Measurements from ENCODE around the gene NIPAL3.
"Not testable (repeated sequence)": the region's sequence is repeated elsewhere in the genome, so short reads cannot be mapped to it uniquely, and the experiment has no call there.

NIPAL3 gene

DNA sequence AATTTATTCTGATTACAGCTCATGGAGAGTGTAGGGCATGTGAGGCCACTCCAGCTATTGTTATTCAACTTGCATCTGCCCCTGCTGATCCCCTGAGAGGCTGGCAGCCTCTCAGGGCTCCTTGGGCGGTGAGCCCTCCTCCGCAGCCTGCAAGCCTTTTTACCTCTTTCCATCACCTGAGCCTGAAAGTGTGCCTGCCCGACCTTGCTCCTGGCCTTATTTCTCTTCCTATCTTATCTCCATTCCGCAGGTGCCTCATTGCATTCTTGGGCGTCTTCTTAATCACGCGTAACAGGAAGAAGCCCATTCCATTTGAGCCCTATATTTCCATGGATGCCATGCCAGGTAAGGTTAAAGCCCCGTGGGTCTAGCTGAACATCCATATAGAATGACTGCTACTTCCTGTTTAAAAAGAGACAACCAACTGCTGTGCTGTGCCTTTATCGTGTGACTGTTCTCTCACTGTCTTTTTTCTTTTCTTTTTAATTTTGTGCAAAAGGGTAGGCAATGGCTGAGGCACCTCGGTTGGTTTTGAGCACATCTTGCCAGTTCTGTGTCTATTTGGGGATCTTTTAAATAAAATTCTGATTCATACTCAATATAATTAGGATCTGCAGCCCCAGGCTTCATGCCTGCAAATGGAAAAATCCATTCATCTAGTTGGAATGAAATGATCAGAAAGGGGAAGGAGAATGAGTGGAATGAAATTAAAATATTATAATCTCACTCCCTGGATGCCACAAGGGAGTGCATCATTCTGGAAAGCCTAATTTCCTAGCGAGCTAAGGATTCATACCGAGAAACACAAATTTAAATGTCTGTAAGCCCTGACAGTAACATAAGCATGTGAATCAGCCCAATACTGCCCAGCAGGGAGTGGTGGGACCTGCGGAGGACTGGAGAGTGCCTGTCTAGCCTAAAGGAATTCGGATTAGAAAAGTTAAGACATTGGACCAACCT lies 48.5 kb downstream of the NIPAL3 start:
- peak; percentile 43 for DNase-seq

DNA sequence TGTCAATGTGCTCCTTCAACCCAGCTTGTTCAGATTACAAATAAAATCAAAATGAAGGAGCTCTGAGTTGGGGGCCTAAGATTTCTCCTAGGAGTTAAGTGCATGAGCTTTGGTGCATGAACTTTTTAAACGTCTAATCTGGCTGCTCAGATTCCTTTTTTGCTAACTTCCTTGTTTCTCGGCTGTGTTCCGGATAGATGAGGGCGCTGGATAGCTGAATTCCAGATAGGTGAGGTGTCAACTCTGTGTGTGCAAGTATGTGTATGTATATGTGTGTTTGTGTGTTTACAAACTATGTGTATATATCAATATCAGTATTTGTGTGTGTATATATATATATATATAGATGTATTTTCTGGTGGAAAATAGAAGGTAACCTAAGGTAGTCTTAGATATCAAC lies 49.5 kb downstream of the NIPAL3 start:
- DNase-seq, result no peak

DNA sequence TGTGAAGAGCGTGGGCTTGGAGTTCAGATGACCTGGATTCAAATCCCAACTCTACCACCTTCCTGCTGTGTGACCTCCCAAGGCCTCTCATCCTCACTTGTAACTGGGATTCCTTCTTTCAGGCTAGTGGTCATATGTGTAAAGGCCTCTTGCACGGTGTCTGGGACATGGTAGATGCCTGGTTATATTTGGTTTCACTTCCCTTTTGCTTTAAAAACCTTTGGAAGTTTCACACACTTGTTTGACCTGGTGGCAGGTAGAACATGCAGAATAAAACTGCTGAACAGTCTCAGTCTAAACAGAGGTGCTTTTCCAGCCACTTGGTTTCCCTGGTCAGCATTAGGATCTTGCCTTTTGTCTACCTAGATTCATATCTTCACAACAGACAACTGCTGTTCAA lies 50.0 kb downstream of the NIPAL3 start:
- no peak for DNase-seq

DNA sequence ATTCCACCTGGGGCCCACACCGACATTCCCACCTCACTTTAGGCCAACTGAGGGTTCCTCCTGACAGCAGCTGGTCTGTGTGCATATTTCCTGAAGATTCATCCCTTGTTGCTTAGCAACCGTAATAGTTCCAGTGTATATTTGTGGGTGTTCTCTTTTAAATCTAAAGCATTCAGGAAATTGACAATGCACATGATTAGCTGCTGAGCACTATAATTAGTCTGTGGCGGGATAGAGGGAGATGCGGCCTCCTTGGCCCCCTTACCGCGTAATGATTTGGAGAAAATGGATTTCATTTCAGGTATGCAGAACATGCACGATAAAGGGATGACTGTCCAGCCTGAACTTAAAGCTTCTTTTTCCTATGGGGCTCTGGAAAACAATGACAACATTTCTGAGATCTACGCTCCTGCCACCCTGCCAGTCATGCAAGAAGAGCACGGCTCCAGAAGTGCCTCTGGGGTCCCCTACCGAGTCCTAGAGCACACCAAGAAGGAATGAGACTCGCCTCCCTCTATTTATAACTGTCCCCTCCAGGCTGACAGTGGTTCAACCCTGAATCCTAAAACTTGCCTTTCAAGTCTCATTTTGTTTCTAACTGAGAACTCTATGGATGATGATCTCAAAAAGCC lies 53.2 kb downstream of the NIPAL3 start:
- DNase-seq, result no peak

DNA sequence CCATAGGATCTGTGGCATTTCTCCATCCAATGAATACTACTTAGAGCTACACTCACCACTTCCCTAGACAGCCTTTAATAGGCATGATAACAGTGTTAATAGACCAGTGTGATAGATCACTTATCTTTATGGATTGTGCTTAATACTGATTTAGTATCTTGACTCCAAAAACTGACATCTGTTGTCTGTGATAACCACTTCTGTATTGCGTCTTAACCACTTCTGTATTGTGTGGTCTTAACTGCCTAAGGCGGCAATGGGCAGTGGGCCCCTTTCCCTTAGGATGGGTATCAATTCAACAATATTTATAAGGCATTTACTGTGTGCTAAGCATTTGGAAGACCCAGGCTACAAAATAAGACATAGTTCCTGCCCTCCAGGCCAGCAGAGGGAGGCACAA lies 55.0 kb downstream of the NIPAL3 start:
- DNase-seq, result no peak

DNA sequence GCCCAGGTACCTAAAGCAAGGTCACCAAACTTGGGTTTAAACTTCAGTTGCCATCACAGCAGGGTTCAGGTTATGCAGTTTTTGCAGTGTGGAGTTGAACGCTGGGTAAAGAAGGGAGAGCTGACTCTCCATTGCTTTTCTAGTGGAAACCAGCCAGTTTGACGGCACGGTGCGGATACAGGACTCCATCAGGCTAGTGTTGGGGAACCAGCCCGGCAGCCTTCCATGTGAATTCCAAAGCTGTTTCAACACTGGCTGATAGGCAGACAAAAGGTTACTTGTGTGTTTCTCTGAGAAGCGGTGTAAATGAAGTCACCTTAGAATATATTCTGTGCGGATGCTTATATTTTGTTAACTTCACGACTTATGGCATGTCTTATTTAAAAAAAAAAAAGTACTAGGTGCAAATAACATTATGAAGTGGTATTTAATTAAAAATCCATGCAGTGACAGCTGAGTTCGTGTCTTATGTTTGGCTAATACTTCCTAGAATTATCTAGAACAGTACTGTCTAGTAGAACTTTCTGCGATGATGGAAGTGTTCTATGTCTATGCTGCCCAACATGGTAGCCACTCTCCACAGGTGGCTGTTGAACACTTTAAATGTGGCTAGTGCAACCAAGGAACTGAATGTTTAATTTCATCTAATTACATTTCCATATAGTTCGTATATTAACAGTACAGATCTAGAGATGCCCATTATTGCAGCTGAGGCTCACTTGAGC lies 57.1 kb downstream of the NIPAL3 start:
- DNase-seq, result no peak

DNA sequence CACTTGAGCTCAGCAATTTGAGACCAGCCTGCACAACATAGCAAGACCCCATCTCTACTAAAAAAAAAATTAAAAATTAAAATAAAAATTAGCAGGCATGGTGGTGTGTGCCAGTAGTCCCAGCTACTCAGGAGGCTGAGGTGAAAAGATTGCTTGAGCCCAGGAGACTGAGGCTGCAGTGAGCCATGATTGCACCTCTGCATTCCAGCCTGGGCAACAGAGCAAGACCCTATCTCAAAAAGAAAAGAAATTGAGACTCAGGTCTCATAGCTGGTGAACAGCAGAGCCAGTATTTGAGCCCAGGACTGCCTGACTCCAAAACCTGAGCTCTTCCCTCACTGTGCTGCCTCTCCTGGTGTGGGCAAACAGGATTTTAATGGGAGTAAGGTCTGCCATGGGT lies 58.6 kb downstream of the NIPAL3 start:
- DNase-seq, result no peak

DNA sequence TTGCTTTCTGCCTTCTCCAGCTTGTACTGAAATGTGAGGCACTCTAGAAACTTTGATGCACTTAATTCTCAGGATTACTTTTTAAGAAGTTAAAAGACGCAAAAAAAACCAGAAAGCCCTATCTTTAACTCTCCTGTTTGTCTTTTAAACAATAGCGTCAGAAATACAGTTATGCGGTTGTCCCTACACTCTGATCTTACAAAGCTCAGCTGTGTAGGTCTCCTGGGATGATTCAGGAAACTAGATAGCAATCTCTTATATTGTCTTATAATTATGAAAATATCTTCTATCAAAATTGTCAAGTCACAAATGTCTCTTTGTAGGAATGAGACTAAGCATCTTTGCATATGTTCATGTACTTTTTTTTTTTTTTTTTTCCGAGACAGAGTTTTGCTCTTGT lies 60.1 kb downstream of the NIPAL3 start:
- no peak for DNase-seq

DNA sequence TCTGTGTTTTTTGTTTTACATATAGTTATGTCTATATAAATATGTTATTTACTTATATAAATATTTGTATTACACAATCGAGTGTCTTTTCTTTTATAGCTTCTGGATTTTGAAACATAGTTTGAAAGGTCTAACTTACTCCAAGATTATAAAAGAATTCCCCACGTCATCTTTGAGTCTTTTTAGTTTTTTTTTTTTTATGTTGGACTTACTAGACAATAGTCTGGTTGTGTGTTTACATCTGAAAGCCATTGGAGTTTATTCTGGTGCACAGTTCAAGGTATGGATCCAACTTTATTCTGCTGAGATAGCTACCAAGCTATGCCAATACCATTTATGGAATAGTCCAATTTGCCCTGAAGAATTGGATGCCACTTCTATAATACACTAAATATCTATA lies 61.0 kb downstream of the NIPAL3 start:
- no peak for DNase-seq

DNA sequence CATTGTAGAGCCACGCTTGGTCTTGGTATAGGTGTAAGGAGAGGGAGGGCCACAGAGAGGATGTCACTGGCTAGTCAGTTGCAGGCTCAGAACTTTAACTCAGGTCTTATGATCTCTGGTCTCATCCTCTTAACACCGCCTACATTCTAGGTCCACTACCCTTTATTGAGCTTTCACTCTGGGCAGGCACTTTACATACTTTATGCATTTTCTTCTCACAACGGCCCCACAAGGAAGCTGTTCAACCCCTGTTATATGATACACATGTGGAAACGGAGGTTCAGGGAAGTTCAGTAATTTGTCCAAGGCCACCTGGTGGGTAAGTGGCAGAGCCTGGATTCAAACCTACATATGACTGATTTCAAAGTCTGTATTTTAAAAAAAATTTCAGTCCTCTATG lies 61.7 kb downstream of the NIPAL3 start:
- no peak for DNase-seq

DNA sequence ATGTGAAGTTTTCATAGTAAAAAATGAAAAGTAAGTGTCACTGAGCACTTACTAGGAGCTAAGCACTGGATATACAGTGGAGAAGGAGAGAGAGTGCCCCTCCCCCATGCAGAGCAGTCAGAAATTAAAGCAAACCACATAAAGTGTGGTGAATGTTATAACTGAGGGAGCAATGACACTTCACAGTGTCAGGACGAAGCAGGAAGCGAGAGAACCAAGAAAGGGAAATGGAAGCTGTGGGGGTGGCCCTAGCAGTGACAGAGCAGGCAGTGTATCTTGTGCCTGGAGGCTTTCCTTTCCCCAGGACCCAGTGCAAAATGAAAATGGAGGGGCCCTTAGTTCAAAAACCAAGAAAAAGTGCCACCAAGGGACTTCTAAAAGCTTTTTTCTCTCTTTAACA lies 65.5 kb downstream of the NIPAL3 start:
- DNase-seq, result no peak

DNA sequence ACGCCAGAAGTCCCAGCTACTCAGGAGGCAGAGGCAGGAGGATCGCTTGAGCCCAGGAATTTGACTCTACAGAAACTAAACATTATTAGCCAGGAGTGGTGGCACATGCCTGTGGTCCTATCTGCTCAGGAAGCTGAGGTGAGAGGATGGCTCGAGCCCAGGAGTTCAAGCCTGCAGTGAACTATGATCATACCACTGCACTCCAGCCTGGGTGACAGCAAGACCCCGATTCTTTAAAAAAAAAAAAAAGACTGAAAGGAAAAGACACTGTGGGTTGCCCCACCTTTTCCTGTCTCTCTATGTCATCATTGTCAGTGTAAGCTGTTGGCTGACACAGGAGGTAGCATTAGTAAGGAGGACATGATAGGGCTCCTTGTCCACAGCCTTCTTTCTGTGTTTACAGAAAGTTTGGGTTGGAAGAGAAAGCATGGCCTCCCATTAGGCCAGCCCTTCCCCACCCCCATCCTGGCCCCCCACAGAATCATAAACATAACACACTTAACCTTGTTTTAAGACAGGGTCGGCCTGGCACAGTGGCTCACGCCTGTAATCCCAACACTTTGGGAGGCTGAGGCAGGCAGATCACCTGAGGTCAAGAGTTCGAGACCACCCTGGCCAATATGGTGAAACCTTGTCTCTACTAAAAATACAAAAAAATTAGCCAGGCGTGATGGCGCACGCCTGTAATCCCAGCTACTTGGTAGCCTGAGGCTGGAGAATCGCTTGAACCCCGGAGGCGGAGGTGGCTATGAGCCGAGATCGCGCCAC lies 66.4 kb downstream of the NIPAL3 start:
- DNase-seq, result no peak

DNA sequence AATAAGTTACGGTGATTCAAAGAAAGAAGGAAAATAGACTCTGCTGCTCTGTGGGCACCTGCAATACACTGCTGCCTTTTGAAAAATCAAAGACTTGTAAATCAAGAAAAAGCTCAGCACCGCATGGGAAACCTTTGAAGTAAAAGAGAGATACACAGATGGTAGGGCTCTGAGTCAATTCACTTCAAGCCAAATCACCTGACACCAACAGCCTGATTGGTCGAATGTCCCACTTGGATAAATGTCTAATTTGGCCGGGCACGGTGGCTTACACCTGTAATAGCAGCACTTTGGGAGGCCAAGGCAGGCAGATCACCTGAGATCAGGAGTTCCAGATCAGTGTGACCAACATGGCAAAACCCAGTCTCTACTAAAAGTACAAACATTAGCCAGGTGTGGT lies 67.8 kb downstream of the NIPAL3 start:
- no peak for DNase-seq

DNA sequence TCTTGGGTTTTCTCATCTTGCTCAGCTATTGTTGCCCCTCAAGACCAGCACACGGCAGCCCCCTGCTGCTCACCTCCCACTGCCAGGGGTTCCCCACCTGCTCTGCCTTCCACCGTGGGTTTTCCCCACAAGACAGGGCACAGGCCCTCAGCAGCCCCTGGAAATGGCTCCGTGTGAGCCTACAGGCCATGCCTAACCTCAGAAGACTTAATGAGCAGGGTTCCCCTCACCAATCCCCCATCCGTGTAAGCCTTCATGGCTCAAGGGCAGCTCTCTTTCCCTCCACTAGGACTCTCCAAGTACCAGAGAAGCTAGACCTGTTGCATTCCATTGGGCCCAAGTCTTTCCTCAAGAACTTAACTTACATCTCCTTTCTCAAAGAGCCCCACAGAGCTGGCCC lies 68.6 kb downstream of the NIPAL3 start:
- no peak for DNase-seq

DNA sequence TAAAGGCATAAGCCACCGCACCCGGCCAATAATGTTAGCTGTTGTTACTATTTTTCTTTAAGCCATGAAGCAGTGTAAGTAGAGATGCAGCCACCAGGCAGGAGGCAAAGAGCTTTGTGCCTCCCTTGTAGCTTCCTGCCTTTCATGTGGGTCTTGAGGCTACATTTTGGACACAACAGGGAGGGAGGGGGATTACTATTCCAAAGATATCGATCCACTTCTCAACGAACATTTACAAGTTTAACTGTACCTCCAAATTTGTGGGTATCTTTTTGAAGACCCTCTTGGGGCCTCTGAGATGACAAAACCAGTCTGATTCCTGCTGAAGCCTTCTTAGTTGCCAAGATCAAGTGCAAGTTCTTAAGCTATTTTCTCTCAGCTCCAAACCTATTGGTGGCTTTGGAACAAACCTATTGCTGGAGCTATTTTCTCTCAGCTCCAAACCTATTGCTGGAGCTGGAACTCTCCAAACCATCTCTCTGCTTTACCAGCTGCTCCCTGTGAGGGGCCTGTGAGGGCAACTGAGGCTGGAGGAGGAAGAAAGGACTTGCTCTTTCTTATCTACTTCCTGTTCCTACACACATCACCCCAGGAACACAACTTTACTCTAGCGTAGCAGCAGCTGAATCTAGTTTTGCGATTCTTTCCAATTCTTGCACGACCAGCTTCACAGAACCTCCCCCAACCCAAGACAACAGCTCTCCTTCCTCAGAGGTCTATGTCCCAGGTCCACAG lies 70.9 kb downstream of the NIPAL3 start:
- DNase-seq, result no peak

DNA sequence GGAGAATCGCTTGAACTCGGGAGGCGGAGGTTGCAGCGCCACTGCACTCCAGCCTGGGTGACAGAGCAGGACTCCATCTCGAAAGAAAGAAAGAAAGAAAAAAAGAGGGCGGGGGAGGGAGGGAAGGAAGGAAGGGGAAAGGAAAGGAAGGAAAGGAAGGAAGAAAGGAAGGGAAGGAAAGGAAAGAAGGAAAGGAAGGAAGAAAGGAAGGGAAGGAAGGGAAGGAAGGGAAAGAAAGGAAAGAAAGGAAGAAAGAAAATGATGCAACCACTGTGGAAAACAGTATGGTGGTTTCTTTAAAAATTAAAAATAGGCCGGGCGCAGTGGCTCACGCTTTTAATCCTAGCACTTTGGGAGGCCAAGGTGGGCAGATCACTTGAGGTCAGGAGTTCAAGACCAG lies 71.9 kb downstream of the NIPAL3 start:
- no peak for DNase-seq

DNA sequence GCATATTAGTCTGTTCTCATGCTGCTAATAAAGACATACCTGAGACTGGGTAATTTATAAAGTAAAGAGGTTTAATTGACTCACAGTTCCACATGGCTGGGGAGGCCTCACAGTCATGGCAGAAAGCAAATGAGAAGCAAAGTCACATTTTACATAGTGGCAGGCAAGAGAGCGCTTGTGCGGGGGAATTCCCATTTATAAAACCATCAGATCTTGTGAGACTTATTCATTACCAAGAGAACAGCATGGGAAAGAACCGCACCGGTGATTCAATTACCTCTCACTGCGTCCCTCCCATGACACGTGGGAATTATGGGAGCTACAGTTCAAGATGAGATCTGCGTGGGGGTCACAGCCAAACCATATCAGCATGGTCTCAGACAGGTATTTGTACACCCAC lies 72.6 kb downstream of the NIPAL3 start:
- not testable (repeated sequence) for DNase-seq

DNA sequence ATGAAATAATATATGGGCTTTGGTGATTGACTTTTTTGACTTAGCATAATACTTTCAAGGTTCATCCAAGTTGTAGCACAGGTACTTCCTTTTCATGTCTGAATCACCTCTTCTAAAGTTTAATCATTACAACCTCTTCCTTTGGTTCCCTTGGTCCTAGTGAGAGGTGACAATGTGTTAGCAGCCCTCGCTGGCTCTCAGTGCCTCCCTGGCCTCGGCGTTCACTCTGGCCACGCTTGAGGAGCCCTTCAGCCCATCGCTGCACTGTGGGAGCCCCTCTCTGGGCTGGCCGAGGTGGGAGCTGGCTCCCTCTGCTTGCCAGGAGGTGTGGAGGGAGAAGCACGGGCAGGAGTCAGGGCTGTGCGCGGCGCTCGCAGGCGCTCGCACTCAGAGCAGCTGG lies 74.1 kb downstream of the NIPAL3 start:
- no peak for DNase-seq

DNA sequence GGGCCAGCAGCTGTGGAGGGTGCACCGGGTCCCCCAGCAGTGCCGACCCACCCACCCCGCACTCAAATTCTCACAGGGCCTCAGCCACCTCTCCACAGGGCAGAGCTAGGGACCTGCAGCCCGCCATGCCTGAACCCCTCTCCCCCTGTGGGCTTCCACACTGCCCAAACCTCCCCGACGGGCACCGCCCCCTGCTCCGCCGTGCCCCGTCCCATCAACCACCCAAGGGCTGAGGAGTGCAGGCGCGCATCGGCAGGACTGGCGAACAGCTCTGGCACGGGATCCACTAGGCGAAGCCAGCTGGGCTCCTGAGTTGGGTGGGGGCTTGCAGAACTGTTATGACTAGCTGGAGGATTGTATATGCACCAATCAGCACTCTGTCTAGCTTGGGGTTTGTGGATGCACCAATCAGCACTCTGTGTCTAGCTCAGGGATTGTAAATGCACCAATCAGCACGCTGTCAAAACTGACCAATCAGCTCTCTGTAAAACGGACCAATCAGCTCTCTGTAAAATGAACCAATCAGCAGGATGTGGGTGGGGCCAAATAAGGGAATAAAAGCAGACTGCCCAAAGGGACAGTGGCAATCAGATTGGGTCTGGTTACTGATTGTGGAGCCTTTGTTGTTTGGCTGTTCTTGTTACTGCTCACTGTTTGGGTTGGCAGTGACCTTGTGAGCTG lies 74.6 kb downstream of the NIPAL3 start:
- no peak for DNase-seq

DNA sequence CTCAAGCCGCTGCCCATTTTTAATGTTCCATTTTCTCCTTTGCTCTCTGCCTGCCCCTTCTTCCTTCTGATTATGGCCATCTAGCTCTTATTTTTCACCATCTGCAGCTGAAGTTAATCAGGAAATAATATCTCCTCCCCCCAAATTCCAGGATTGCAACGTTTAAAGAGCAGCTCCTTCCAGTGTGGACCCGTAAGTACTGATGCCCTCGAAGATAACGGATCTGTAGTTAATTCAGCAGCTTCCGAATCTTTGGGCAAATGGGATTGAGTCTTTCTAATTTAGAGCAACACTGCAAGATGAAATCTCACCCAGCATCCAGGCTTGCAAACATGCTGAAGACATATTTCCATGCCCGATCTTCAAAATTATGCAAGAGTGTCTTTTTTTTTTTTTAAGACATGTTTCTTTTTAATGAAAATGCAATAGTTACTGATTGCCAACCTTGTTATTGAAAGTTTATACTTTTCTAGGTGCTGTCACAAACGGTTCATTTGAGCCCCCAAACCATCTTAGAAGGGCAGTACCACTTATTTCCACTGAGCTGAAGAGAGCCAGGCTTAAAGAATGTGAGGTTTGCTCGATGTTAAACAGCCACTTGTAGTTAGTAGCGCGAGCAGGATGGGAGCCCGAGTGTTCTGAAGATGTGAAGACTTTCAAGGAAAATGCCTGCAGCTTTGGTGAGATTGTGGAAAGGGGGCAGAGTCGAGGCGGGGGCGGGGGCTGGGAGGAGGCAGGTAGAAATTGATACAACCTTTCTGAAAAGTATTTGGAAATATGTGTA lies 76.2 kb downstream of the NIPAL3 start:
- no peak for DNase-seq

DNA sequence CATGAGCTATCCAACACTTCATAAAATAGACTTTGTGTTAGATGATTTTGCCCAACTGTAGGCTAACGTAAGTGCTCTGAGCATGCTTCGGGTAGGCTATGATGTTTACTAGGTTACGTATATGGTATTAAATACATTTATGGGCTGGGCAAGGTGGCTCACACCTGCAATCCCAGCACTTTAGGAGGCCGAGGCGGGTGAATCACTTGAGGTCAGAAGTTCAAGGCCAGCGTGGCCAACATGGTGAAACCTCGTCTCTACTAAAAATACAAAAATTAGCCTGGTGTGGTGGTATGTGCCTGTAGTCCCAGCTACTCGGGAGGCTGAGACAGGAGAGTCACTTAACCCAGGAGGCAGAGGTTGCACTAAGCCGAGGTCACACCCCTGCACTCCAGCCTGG lies 77.3 kb downstream of the NIPAL3 start:
- DNase-seq, result not testable (repeated sequence)

Data from fibroblast of skin of abdomen (primary cell).